HG03575 (cell line): ENCODE data around the gene ARHGAP45.

Experiments
- ATAC-seq: cut with Tn5 transposase; IDR thresholded peaks from one replicate; pipeline ENCODE4 v1.9.1; 2021; ENCODE audit not compliant: unreplicated experiment, insufficient number of reproducible peaks, low FRiP score; ENCODE audit errors: extremely low read depth

The ARHGAP45 gene

DNA sequence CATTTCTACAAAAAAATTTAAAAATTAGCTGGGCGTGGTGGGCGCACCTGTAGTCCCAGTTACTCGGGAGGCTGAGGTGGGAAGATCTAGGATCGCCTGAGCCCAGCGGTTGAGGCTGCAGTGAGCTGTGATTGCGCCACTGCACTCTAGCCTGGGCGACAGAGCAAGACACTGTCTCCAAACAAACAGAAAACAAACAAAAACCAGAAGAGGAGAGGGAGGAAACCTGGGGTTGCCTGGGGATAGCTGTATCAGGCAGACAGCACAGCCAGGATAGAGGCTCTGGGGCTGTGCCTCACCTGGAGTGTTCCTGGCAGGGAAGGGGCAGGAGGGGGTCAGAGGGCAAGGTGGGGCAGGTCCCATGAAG, 30.8 kb downstream of the ARHGAP45 start:
- no peak for ATAC-seq

DNA sequence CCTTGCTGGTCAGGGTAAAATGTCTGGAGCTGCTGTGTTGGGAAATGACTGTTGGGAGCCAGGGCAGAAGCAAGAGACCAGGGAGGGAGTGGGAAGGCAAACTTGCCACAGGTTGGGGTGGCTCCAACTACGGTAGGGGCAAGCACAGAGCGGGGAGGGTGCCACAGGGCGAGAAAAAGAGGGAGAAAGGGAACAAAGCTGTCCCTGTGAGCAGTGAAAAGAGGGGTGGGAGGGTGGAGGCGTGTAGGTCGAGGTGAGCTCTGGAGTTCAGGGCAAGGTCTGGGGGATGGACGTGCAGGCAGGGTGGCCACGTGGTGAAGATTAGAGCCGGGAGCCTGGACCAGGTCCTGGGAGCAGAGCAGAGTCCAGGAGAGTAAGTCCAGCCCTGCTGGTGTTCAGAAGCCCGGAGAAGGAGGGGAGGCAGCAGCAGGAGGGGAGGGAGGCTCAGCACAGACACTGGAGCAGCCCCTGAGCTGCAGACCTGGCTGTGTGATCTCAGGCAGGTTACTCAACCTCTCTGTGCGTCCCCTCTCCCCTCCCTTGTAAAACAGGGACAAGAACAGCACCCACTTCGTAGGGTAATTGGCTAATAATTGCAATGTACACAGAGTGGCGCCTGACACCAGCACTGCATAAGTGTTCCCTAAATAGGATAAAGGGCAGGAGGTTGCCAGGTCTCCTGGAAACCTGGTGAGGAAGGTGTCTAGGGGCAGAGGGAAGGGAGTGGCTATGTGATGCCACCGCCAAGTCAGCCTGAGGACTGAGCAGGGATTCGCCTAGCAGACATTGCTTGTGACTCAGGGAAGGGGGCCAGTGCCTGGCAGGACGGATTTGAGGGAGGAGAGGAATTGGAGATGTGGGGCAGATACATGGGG, 31.4 kb downstream of the ARHGAP45 start:
- ATAC-seq: no peak

DNA sequence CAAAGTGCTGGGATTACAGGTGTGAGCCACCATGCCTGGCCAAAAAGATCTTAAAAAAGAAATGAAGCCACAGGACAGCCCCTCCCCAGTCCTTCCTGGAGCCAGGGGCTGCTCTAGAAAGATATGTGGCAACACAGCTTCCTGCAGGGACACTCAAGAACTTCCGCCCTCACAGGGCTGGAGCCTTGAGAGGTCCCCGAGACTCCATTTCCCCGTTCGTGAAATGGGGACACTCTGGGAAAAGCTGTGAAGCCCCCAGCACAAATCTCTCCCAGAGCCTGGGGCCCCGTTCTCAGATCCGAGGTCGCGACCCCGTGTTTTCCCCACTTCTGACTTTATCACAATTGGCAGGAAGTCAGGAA, 34.4 kb downstream of the ARHGAP45 start:
- no peak for ATAC-seq

GRCh38 chr19:1102407-1103131, 35.6 kb downstream of the ARHGAP45 start:
- ATAC-seq: no peak

DNA sequence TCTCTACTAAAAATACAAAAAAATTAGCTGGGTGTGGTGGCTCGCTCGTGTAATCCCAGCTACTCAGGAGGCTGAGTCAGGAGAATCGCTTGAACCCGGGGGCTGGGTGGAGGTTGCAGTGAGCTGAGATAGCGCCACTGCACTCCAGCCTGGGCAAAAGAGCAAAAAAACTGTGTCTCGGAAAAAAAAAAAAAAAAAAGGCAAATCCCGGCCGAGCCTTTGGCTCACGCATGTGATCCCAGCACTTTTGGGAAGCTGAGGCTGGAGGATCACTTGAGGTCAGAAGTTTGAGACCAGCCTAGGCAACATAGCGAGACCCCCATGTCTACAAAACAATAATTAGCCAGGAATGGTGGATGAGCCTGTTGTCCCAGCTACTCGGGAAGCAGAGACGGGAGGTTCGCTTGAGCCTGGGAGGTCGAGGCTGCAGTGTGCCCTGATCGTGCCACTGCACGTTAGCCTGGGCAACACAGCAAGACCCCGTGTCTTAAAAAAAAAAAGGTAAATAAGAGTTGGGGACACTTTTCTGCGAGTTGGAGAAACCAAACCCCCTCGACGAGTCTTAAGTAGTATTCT, 36.3 kb downstream of the ARHGAP45 start:
- no peak for ATAC-seq

- no peak for ATAC-seq
These were observed 36.8 kb downstream of the ARHGAP45 start, which contains the start of gene GPX4 for GRCh38 chr19:1103708-1104310. Gene GPX4 (plus strand): TSS chr19:1103994. CDS start chr19:1104044, 50 bp downstream.

DNA sequence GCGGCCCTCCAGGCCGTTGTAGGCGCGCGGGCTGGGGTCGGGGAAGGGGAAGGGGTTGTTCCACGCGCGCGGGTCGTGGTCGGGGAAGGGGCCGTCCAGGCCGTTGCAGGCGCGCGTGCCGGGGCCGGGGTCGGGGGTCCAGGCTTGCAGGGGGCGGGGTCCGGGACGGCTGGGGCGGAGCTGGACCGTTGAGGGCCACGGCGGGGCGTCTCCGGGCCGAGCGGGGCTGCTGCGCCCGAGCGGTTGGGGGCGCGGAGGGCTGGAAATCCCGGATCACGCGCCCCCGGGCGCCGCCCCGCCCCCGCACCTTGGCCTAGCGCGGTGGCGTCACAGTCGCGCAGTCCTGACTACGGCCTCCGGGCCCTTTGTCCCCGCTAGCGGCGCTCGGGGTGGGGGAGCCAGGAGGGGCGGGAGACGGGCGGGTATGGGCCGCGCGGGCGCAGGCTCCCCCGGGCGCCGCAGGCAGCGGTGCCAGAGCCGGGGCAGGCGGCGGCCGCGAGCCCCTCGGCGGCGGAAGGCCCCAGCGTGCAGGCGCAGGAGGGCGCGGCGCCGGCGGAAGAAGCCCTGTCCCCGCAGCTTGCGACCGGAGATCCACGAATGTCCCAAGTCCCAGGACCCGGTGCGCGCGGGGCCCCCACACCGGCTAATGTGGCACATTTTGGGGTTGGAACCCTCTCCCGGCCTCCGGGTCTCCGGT, 37.5 kb downstream of the ARHGAP45 start:
- ATAC-seq: no peak

- ATAC-seq: no peak
These were observed 38.3 kb downstream of the ARHGAP45 start for GRCh38 chr19:1105008-1105872.

GRCh38 chr19:1105873-1106840, 39.2 kb downstream of the ARHGAP45 start:
- no peak for ATAC-seq

DNA sequence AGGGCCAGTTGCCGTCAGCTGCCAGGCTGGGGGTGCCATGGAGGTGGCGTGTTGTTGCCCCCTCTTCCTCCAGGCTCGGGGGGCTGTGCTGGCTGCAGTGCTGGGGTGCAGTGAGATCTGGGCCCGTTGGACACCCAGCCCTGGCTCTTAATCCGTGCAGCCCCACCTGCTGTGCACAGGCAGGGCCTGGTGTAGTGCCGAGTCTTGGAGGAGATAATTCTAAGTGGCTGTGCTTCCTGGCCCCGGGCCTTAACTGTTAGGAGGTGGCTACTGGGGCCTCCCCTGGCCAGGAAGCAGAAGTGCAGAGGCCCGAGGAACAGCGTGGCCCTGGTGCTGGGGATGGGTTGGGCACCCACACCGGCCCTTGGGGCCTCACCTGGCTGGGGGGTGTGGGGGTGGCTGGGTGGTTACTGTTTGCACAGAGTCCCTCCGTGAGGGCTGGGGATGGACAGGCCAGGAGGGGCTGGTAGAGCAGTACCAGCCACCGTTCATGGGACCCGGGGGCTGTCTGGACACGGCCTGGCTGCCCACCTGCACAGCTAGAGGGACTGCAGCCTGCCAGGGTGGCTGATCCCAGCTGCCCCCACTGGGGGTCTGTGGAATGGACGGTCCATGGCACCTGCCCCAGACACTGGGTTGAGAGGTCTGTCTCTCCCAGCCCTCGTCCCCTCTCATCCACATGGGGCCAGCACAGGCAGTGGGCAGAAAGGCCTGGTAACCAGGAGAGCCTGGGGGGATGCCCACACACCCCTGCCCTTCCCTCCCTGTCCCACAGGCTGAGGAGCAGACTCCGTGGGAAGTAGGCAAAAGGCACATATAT, 40.1 kb downstream of the ARHGAP45 start:
- ATAC-seq: no peak

GRCh38 chr19:1107661-1108261, 40.8 kb downstream of the ARHGAP45 start:
- no peak for ATAC-seq

DNA sequence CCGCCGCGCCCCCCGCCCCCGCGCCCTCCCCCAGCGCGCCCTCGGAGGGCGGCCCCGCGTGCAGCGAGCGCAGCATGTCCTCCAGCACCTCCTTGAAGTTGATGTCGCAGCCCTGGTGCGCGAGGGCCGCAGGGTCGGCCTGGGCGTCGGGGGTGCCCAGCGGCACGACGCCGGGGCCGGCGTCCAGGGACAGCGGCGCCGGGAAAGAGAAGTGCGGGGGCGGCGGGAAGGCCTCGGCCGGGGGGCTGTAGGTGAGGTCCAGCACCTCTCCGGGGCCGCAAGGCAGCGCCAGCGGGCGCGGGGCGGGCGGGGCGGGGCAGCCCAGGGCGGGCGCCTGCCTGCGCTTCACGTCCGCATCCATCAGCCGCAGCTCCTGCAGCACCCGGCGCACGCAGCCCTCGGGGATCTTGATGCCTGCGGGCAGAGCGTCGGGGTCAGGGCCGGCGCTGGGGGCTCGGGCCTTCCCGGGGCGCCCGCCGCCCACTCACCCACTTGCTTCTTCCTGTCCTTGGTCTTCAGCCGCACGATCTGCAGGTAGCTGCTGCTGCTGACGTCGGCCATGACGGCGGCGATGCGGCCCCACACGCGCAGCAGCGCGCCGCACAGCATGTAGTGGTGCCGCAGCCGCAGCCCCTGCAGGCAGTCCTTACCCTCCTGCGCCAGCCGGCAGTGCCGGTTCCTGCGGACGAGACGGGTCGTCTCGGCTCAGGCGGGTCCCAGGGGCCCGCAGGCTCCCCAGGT, 41.5 kb downstream of the ARHGAP45 start:
- ATAC-seq: no peak

- ATAC-seq: no peak
These were observed 42.1 kb downstream of the ARHGAP45 start for GRCh38 chr19:1109032-1109551.

GRCh38 chr19:1109697-1110671, 43.0 kb downstream of the ARHGAP45 start:
- ATAC-seq: no peak
